ENCODE results near the gene IFIT1B.
"Not testable (repeated sequence)": the region's sequence is repeated elsewhere in the genome, so short reads cannot be mapped to it uniquely, and the experiment has no call there.

IFIT1B gene

GRCh38 chr10:89384474-89385340 is 6.9 kb downstream of the IFIT1B start:
- no peak for DNase-seq (ENCODE audit: low spot score)

- no peak for DNase-seq (ENCODE audit: low spot score)
These were observed 10.9 kb downstream of the IFIT1B start for GRCh38 chr10:89388806-89389205.

- DNase-seq (ENCODE audit: low spot score) = peak; percentile 38
These were observed 11.4 kb downstream of the IFIT1B start for GRCh38 chr10:89389254-89389653.

- no peak for DNase-seq (ENCODE audit: low spot score)
These were observed 12.8 kb downstream of the IFIT1B start for GRCh38 chr10:89390476-89391225.

- DNase-seq (ENCODE audit: low spot score) = not testable (repeated sequence)
These were observed 13.3 kb downstream of the IFIT1B start for GRCh38 chr10:89391226-89391576.

DNA sequence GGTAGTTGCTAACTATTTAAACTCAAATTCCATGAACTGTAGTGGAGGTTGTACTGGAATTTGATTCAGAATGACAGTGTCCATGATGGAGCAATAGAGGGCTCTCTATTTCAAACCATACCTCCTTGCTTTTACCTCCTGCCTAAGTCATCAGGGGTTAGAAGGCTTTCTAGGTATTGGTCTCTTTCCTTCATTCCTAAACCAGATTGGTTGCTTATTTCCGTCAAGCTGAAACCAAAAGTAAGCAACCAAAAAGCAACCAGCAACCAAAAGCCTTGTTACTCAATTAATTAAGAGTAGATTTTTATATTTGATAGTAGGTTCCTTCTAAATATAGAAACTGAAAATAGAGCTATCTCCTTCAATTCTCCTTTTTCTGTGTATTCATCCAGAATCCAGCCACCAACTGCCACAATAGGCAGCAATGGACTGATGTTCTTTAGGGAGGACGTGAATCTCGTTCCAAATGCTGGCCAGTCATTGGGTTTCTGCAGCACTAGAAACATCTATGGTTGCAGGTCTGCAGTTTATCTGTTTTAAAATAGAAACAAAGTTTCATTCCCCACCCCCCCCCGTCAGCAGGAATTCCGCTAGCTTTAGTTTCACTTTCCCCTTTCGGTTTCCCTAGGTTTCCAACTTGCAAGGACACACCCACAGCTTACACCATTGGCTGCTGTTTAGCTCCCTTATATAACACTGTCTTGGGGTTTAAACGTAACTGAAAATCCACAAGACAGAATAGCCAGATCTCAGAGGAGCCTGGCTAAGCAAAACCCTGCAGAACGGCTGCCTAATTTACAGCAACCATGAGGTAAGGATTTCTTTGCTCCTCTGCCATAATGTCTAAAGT is 14.3 kb downstream of the IFIT1B start, which contains the start of gene IFIT1:
Gene IFIT1 (plus strand): TSS at position 717 of the 850 bp plus-strand sequence. CDS start 90 bp downstream, at position 807.
- DNase-seq (ENCODE audit: low spot score) = peak; percentile 89

GRCh38 chr10:89392974-89393373 is 15.1 kb downstream of the IFIT1B start:
- DNase-seq (ENCODE audit: low spot score) = peak; percentile 68

DNA sequence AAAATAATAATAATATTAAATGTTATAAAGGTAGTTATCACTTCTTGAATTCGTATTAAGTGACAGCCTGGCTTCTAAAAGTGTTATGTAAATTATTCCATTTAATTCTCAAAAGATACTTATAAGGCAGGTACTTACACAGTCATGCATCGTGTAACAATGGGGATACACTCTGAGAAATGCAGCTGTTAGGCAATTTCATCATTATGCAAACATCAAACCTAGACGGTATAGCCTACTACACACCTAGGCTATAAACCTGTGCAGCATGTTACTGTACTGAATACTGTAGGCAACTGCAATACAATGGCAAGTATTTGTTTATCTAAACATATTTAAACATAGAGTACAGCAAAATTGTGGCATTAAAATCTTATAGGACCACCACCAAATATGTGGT is 16.0 kb downstream of the IFIT1B start:
- no peak for DNase-seq (ENCODE audit: low spot score)

GRCh38 chr10:89395141-89395540 is 17.3 kb downstream of the IFIT1B start:
- DNase-seq (ENCODE audit: low spot score) = no peak

DNA sequence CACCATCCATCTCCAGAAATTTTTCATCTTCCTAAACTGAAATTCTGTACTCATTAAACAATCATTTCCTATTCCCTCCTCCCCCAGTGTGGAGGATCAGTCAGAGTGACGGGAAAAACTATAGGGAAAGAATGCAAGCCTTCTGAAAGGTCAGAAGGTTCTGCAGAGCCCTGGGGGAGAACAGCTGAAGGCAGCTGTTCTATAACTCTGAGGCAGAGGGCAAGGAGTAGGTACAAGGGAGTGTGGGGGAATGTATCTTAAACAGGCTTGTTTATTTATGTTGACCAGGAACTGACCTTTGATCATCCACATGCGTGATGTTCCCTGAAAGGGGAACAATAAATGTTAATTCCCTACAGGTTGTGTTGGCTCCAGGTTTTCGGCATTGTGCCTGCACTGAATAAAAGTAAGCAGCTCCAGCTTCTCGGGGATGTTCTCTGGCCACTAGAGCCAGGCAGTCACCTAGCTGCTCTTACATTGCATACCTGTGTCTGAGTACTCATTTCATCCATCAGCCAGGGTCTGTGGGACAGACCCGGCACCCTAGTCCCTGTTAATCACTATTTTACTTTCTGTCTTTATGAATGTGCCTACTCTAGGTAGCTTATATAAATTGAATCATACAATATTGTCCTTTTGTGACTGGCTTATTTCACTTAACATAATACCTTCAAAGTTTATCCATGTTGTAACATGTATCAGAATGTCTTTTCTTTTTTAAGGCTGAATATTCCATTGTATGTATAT is 20.3 kb downstream of the IFIT1B start:
- no peak for DNase-seq (ENCODE audit: low spot score)

DNA sequence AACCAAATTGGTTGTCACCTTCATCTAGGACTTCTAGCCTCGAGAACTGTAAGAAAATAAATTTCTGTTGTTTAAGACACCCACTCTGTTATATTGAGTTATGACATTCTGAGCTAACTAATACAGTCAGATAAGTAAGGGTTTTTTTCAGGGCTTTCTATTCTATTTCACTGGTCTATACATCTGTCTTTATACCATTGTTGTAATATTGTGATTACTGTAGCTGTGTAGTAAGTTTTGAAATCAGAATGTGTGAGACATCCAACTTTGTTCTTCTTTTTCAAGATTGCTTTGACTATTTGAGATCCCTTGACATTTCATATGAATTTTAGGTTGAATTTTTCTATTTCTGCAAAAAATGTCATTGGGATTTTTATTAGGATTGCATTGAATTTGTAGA is 22.1 kb downstream of the IFIT1B start:
- DNase-seq (ENCODE audit: low spot score) = no peak

- no peak for DNase-seq (ENCODE audit: low spot score)
These were observed 25.2 kb downstream of the IFIT1B start for GRCh38 chr10:89403043-89403442.

DNA sequence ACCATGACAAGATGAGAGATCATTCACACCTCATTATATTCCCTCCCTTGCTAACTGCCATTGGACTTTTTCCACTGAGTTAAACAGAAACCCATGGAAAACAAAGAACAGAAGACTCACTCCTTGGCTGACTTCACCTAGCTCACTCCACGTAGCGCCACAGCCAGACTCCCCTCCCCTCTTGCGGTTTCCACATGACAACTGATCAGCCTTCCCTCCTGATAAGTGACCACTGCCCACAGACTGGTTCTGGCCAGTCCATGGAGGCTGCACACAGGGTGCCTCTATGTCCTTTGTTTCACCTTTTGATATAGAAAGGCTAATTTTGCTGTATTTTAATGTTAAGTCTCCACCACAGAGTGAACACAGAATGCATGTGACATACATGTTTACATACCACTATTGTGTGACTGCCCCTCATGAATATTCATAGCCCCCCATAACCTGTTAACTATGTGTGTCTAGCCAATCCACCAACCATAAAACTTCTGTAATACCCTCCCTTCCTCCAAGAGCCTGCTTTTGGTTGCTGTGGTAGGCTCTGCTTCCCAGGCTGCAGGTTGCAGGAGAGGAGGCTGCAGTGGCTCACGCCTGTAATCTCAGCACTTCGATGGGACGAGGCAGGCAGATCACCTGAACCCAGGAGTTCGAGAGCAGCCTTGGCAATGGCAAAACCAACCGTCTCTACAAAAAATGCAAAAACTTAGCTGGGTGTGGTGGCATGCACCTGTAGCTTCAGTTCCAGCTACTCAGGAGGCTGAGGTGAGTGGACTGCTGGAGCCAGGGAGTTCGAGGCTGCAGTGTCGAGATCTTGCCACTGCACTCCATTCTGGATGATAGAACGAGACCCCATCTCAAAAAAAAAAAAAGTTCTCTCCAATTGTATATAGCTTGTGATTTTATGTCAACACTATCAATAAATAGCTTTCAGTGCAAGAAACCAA is 26.5 kb downstream of the IFIT1B start:
- no peak for DNase-seq (ENCODE audit: low spot score)

DNA sequence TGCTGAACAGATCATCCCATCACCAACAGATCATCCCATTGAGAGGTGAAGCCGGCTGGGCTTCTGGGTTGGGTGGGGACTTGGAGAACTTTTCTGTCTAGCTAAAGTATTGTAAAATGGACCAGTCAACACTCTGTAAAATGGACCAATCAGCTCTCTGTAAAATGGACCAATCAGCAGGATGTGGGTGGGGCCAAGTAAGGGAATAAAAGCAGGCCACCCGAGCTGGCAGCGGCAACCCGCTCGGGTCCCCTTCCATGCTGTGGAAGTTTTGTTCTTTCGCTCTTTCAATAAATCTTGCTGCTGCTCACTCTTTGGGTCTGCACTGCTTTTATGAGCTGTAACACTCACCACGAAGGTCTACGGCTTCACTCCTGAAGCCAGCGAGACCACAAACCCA is 28.3 kb downstream of the IFIT1B start:
- not testable (repeated sequence) for DNase-seq (ENCODE audit: low spot score)

GRCh38 chr10:89407792-89408191 is 29.9 kb downstream of the IFIT1B start:
- DNase-seq (ENCODE audit: low spot score) = not testable (repeated sequence)

DNA sequence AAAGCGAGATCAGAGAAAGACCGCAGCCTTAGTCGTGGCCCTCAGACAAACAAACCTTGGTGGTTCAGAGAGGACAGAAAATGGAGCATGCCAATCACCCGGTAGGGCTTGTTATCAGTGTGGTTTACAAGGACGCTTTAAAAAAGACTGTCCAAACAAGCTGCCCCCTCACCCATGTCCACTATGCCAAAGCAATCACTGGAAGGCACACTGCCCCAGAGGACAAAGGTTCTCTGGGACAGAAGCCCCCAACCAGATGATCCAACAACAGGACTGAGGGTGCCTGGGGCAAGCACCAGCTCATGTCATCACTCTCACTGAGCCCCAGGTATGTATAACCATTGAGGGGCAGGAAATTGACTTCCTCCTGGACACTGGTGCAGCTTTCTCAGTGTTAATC is 31.4 kb downstream of the IFIT1B start:
- DNase-seq (ENCODE audit: low spot score) = not testable (repeated sequence)

DNA sequence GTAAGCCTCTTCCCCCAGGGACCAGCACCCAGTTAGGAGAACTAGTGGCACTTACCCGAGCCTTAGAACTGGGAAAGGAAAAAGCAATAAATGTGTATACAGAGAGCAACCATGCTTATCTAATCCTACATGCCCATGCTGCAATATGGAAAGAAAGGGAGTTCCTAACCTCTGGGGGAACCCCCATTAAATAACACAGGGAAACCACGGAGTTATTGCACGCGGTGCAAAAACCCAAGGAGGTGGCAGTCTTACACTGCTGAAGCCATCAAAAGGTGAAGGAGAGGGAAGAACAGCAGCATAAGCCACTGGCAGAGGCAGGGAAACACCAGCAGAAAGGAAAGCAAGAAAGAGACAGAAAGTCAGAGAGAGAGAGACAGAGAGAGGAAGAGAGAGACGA is 32.7 kb downstream of the IFIT1B start:
- DNase-seq (ENCODE audit: low spot score) = not testable (repeated sequence)

- not testable (repeated sequence) for DNase-seq (ENCODE audit: low spot score)
These were observed 33.3 kb downstream of the IFIT1B start for GRCh38 chr10:89411135-89411534.

GRCh38 chr10:89412276-89412675 is 34.4 kb downstream of the IFIT1B start:
- not testable (repeated sequence) for DNase-seq (ENCODE audit: low spot score)

DNA sequence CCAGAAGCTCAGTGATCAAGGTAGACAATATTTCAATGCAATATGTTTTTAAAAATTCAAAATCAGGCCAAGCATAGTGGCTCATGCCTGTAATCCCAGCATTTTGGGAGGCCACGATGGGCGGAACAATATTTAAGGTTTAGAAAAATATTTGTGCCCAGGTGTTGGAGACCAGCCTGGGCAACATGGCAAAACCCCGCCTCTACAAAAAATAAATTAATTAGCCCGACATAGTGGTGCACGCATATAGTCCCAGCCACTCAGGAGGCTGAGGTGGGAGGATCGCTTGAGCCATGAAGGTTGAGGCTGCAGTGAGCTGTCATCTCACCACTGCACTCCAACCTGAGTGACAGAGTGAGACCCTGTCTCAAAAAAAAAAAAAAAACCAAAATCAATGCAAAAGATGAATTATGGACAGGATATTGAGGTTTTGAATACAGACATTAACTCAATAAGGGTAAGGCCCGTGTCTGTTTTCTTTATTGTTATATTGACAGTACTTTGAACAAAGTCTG is 35.6 kb downstream of the IFIT1B start:
- DNase-seq (ENCODE audit: low spot score) = no peak

Measured in AG08395 (cell line).